T-helper 1 cell treated with Interleukin-12 subunit alpha and Interleukin-12 subunit beta and Interleukin-4 antibody, amounts not matched to agents 30 ng/mL and 1 ng/mL, for 36 hours (primary cell): ENCODE data around the gene CNDP1. TPM values are rescaled to one million over a fixed set of nuclear protein-coding genes. Genes with fewer than 3 reads are reported as not detected.

Experiments used
- intact Hi-C: fragments of 100-400 bp; cut with micrococcal nuclease; formaldehyde crosslinking; loops from one replicate; pipeline ENCODE4 v1.15.1; 2024
- total RNA-seq: library from RNA; stranded (reverse); gene quantifications from 2 replicates; pipeline ENCODE4 v1.2.3, GENCODE V29; 2022

The CNDP1 gene
- total RNA-seq, 1 donor from 2014 or later = not detected

- intact Hi-C loops = no loop called here
These were observed 83.2 kb downstream of the CNDP1 start for GRCh38 chr18:74617486-74617885.

- intact Hi-C loops = loop anchor here (10.0 kb wide), 1 partner anchor 343 kb away; no protein-coding TSS in a partner anchor
These were observed 87.8 kb downstream of the CNDP1 start for GRCh38 chr18:74622072-74622471.

- intact Hi-C loops = loop anchor here (1.0 to 10.0 kb wide), 3 partner anchors 342 to 1726 kb away; no protein-coding TSS in a partner anchor
These were observed 88.9 kb downstream of the CNDP1 start for GRCh38 chr18:74623047-74623816.

- intact Hi-C loops = loop anchor here (10.0 kb wide), 1 partner anchor 340 kb away; no protein-coding TSS in a partner anchor
These were observed 90.2 kb downstream of the CNDP1 start for GRCh38 chr18:74624466-74624865.

- intact Hi-C loops = loop anchor here (10.0 kb wide), 1 partner anchor 340 kb away; no protein-coding TSS in a partner anchor
These were observed 90.9 kb downstream of the CNDP1 start for GRCh38 chr18:74625157-74625556.

- intact Hi-C loops = loop anchor here (10.0 kb wide), 1 partner anchor 339 kb away; no protein-coding TSS in a partner anchor
These were observed 92.0 kb downstream of the CNDP1 start for GRCh38 chr18:74626049-74626874.

- intact Hi-C loops = loop anchor here (1.0 to 10.0 kb wide), 2 partner anchors 33 to 584 kb away; partner anchors contain the start of gene TSHZ1
These were observed 96.5 kb downstream of the CNDP1 start for GRCh38 chr18:74630804-74631203.

- intact Hi-C loops = loop anchor here (1.0 to 10.0 kb wide), 2 partner anchors 33 to 584 kb away; partner anchors contain the start of gene TSHZ1
These were observed 96.9 kb downstream of the CNDP1 start for GRCh38 chr18:74631212-74631611.

GRCh38 chr18:74631623-74632350 lies 97.5 kb downstream of the CNDP1 start:
- intact Hi-C loops = loop anchor here (1.0 to 10.0 kb wide), 3 partner anchors 33 to 583 kb away; partner anchors contain the start of gene TSHZ1

GRCh38 chr18:74632351-74632679 lies 98.0 kb downstream of the CNDP1 start:
- intact Hi-C loops = loop anchor here (2.0 to 10.0 kb wide), 2 partner anchors 438 to 582 kb away; partner anchors contain the start of gene TSHZ1

- intact Hi-C loops = loop anchor here (2.0 to 10.0 kb wide), 2 partner anchors 438 to 582 kb away; partner anchors contain the start of gene TSHZ1
These were observed 98.6 kb downstream of the CNDP1 start for GRCh38 chr18:74632856-74633255.

GRCh38 chr18:74633652-74634352 lies 99.5 kb downstream of the CNDP1 start:
- intact Hi-C loops = loop anchor here (2.0 to 10.0 kb wide), 2 partner anchors 437 to 581 kb away; partner anchors contain the start of gene TSHZ1

GRCh38 chr18:74635224-74635975 lies 101.1 kb downstream of the CNDP1 start:
- intact Hi-C loops = loop anchor here (10.0 kb wide), 1 partner anchor 579 kb away; the partner anchor contains the start of gene TSHZ1

Other genes with a start within 250 kb of the CNDP1 start
- 34.3 and 37.8 TPM in 2 replicates for gene CYB5A, start 242.5 kb upstream of the CNDP1 start, total RNA-seq
- not detected in 2 replicates for gene C18orf63, start 218.7 kb upstream of the CNDP1 start, total RNA-seq
- not detected in 2 replicates for gene DIPK1C, start 77.2 kb upstream of the CNDP1 start, total RNA-seq
- gene CNDP2, start 38.1 kb upstream of the CNDP1 start, total RNA-seq = 151 and 162 TPM in 2 replicates
- 23.5 and 24.3 TPM in 2 replicates for gene ZNF407, start 63.4 kb downstream of the CNDP1 start, total RNA-seq